Measurements from ENCODE around the gene RASEF.
"Not testable (repeated sequence)": the region's sequence is repeated elsewhere in the genome, so short reads cannot be mapped to it uniquely, and the experiment has no call there.

Gene RASEF

DNA sequence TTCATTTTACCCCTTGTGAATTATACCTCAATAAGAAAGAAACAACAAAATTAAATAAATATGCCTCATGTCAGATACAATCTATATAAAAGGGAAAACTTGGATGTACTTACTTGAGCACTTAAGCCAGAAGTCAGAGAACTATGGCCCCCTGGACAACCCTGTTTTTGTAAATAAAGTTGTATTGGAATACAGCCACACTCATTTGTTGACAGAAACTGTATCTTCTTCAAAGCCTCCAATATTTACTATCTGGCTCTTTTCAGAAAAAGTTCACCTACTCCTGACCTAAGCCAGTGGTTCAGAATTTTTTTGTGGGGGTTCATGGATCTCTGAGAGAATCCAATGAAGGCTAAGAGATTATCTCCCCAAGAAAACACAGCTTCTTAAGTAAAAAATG is 45.3 kb upstream of the RASEF start:
- H3K4me3 ChIP-seq (ENCODE audit: low read depth in 1 of 2, low read length in 2 of 2), result no peak overlapping the region
- no peaks in the 10 kb centered on the region for H3K9me3 ChIP-seq (ENCODE audit: insufficient read depth, low read length, severe bottlenecking)
- TF ChIP-seq, protein P1, sequence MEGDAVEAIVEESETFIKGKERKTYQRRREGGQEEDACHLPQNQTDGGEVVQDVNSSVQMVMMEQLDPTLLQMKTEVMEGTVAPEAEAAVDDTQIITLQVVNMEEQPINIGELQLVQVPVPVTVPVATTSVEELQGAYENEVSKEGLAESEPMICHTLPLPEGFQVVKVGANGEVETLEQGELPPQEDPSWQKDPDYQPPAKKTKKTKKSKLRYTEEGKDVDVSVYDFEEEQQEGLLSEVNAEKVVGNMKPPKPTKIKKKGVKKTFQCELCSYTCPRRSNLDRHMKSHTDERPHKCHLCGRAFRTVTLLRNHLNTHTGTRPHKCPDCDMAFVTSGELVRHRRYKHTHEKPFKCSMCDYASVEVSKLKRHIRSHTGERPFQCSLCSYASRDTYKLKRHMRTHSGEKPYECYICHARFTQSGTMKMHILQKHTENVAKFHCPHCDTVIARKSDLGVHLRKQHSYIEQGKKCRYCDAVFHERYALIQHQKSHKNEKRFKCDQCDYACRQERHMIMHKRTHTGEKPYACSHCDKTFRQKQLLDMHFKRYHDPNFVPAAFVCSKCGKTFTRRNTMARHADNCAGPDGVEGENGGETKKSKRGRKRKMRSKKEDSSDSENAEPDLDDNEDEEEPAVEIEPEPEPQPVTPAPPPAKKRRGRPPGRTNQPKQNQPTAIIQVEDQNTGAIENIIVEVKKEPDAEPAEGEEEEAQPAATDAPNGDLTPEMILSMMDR (IDR thresholded peaks at IDR 0.05; ENCODE audit: borderline replicate concordance, extremely low read depth, low read length, poor library complexity, severe bottlenecking), result no peak
- TF ChIP-seq EZH2 (IDR thresholded peaks at IDR 0.05; ENCODE audit: borderline replicate concordance, low read depth, low read length, severe bottlenecking), result no peak
- H3K27ac ChIP-seq (ENCODE audit: low read length), result no peak overlapping the region
- H3K36me3 ChIP-seq (ENCODE audit: insufficient read depth, low read length), result no peaks in the 10 kb centered on the region
- H2AFZ ChIP-seq (ENCODE audit: low read depth, low read length), result no peak overlapping the region
- no peaks in the 10 kb centered on the region for H3K79me2 ChIP-seq (ENCODE audit: insufficient read depth, low read length)
- no peak overlapping the region for H3K4me2 ChIP-seq (ENCODE audit: insufficient read depth, low read length)
- no peaks in the 10 kb centered on the region for H4K20me1 ChIP-seq (ENCODE audit: insufficient read depth, low read length)
- no peaks in the 10 kb centered on the region for H3K4me1 ChIP-seq (ENCODE audit: insufficient read depth, low read length)
- no peak for DNase-seq
- no peaks in the 10 kb centered on the region for H3K27me3 ChIP-seq (ENCODE audit: insufficient read depth, low read length, poor library complexity)
- H3K9ac ChIP-seq (ENCODE audit: low read depth, low read length), result no peak overlapping the region
- ATAC-seq (ENCODE audit: insufficient read depth, low read depth), result no peak

DNA sequence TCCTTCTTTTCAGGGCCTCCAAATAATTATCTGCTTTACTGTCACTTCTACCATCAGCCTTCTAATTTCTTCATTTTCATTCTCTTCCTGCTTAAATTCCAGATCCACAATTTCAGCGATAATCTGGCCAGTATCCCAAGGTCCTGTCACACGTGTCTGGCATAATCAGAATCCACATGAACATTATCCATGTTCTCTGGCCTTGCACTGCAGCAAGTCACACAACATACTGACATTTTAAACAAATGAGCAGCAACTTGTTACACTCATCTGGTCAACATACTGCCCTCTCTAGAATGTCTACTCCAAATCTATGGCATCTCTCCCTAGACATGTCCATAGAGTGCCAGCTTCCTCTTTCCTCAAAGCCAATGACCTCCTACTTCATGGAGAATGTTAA is 43.8 kb upstream of the RASEF start:
- TF ChIP-seq EZH2 (IDR thresholded peaks at IDR 0.05; ENCODE audit: borderline replicate concordance, low read depth, low read length, severe bottlenecking), result no peak
- TF ChIP-seq, protein P1 (IDR thresholded peaks at IDR 0.05; ENCODE audit: borderline replicate concordance, extremely low read depth, low read length, poor library complexity, severe bottlenecking), result no peak
- Histone ChIP-seq H3K4me2 (ENCODE audit: insufficient read depth, low read length) (no peak overlapping the region), H3K79me2 (ENCODE audit: insufficient read depth, low read length) (no peaks in the 10 kb centered on the region), H3K4me1 (ENCODE audit: insufficient read depth, low read length) (no peaks in the 10 kb centered on the region), H3K9ac (ENCODE audit: low read depth, low read length) (no peak overlapping the region), H4K20me1 (ENCODE audit: insufficient read depth, low read length) (no peaks in the 10 kb centered on the region), H3K27ac (ENCODE audit: low read length) (no peak overlapping the region), H3K27me3 (ENCODE audit: insufficient read depth, low read length, poor library complexity) (no peaks in the 10 kb centered on the region), H3K9me3 (ENCODE audit: insufficient read depth, low read length, severe bottlenecking) (no peaks in the 10 kb centered on the region), H3K4me3 (ENCODE audit: low read depth in 1 of 2, low read length in 2 of 2) (no peak overlapping the region), H3K36me3 (ENCODE audit: insufficient read depth, low read length) (no peaks in the 10 kb centered on the region), H2AFZ (ENCODE audit: low read depth, low read length) (no peak overlapping the region)
- DNase-seq (no peak), ATAC-seq (ENCODE audit: insufficient read depth, low read depth) (no peak)

DNA sequence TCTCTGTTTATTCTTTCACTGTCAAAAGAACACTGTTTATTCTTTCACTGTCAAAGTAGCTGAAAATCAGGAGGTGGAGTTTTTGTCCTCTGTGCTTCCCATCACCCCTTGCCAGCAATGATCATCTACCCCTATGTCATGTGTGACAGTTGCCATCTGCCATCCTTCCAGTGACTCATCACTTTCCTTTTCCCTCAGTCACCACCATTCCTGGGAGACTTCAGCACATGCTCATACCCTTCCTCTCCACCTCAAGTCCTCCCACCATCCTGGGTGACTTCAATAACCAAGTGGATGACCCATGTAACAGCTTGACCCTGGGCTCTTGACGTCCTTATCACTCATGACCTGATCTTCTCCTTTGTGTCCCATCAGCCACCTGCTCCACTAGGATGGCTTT is 43.3 kb upstream of the RASEF start:
- Histone ChIP-seq H4K20me1 (ENCODE audit: insufficient read depth, low read length) (no peaks in the 10 kb centered on the region), H3K4me2 (ENCODE audit: insufficient read depth, low read length) (no peak overlapping the region), H3K79me2 (ENCODE audit: insufficient read depth, low read length) (no peaks in the 10 kb centered on the region), H3K27ac (ENCODE audit: low read length) (no peak overlapping the region), H3K9me3 (ENCODE audit: insufficient read depth, low read length, severe bottlenecking) (no peaks in the 10 kb centered on the region), H3K36me3 (ENCODE audit: insufficient read depth, low read length) (no peaks in the 10 kb centered on the region), H3K27me3 (ENCODE audit: insufficient read depth, low read length, poor library complexity) (no peaks in the 10 kb centered on the region), H3K4me3 (ENCODE audit: low read depth in 1 of 2, low read length in 2 of 2) (no peak overlapping the region), H3K4me1 (ENCODE audit: insufficient read depth, low read length) (no peaks in the 10 kb centered on the region), H3K9ac (ENCODE audit: low read depth, low read length) (no peak overlapping the region), H2AFZ (ENCODE audit: low read depth, low read length) (no peak overlapping the region)
- TF ChIP-seq, protein P1 (IDR thresholded peaks at IDR 0.05; ENCODE audit: borderline replicate concordance, extremely low read depth, low read length, poor library complexity, severe bottlenecking), result no peak
- TF ChIP-seq EZH2 (IDR thresholded peaks at IDR 0.05; ENCODE audit: borderline replicate concordance, low read depth, low read length, severe bottlenecking), result no peak
- no peak for DNase-seq
- no peak for ATAC-seq (ENCODE audit: insufficient read depth, low read depth)

DNA sequence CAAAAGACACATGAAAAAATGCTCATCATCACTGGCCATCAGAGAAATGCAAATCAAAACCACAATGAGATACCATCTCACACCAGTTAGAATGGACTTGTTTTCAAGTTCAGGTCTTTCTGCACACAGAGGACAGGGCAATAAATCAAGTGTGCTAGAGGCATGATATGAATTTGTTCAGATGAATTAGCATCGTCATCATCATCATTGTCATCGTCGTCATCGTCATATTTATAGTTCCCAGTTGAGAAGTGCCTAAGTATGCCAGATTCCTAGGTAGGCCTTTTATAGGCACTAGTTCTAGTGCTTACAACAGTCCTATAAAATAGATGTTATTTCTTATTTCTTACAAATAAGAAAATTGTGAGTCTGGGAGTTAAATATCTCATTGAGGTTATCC is 34.7 kb upstream of the RASEF start:
- H3K9me3 ChIP-seq (ENCODE audit: insufficient read depth, low read length, severe bottlenecking), result no peaks in the 10 kb centered on the region
- H3K36me3 ChIP-seq (ENCODE audit: insufficient read depth, low read length), result no peaks in the 10 kb centered on the region

GRCh38 chr9:83093311-83093710 is 30.4 kb upstream of the RASEF start:
- not testable (repeated sequence) for H2AFZ ChIP-seq (ENCODE audit: low read depth, low read length); H3K79me2 ChIP-seq (ENCODE audit: insufficient read depth, low read length); H3K4me2 ChIP-seq (ENCODE audit: insufficient read depth, low read length); H3K36me3 ChIP-seq (ENCODE audit: insufficient read depth, low read length); H3K27me3 ChIP-seq (ENCODE audit: insufficient read depth, low read length, poor library complexity); H3K27ac ChIP-seq (ENCODE audit: low read length); H3K4me3 ChIP-seq (ENCODE audit: low read depth in 1 of 2, low read length in 2 of 2); H3K9ac ChIP-seq (ENCODE audit: low read depth, low read length); H3K9me3 ChIP-seq (ENCODE audit: insufficient read depth, low read length, severe bottlenecking); H4K20me1 ChIP-seq (ENCODE audit: insufficient read depth, low read length); DNase-seq; H3K4me1 ChIP-seq (ENCODE audit: insufficient read depth, low read length); ATAC-seq (ENCODE audit: insufficient read depth, low read depth)

More for the DNA sequence above, 34.7 kb upstream of the RASEF start:
- TF ChIP-seq, protein P1 (IDR thresholded peaks at IDR 0.05; ENCODE audit: borderline replicate concordance, extremely low read depth, low read length, poor library complexity, severe bottlenecking), result no peak
- no peak for TF ChIP-seq EZH2 (IDR thresholded peaks at IDR 0.05; ENCODE audit: borderline replicate concordance, low read depth, low read length, severe bottlenecking)
- H3K79me2 ChIP-seq (ENCODE audit: insufficient read depth, low read length), result no peaks in the 10 kb centered on the region
- ATAC-seq (ENCODE audit: insufficient read depth, low read depth) (no peak), DNase-seq (no peak)
- no peak overlapping the region for H3K4me3 ChIP-seq (ENCODE audit: low read depth in 1 of 2, low read length in 2 of 2)
- no peaks in the 10 kb centered on the region for H3K4me1 ChIP-seq (ENCODE audit: insufficient read depth, low read length)
- no peak overlapping the region for H3K4me2 ChIP-seq (ENCODE audit: insufficient read depth, low read length)
- H2AFZ ChIP-seq (ENCODE audit: low read depth, low read length), result no peak overlapping the region
- no peaks in the 10 kb centered on the region for H3K27me3 ChIP-seq (ENCODE audit: insufficient read depth, low read length, poor library complexity)
- no peaks in the 10 kb centered on the region for H4K20me1 ChIP-seq (ENCODE audit: insufficient read depth, low read length)
- H3K27ac ChIP-seq (ENCODE audit: low read length), result no peak overlapping the region
- H3K9ac ChIP-seq (ENCODE audit: low read depth, low read length), result no peak overlapping the region
